ENCODE data around the gene HYLS1.
"Not testable (repeated sequence)": the region's sequence is repeated elsewhere in the genome, so short reads cannot be mapped to it uniquely, and the experiment has no call there.

HYLS1 gene

GRCh38 chr11:125903711-125904659, 16.5 kb downstream of the HYLS1 start, which contains the start of gene DDX25:
DDX25 (plus strand) TSS chr11:125904508; CDS start chr11:125904518, 10 bp downstream.
- no peak for DNase-seq

GRCh38 chr11:125904678-125905077, 17.2 kb downstream of the HYLS1 start:
- no peak for DNase-seq

- no peak for DNase-seq
Measured at GRCh38 chr11:125910226-125910849, 22.9 kb downstream of the HYLS1 start.

- not testable (repeated sequence) for DNase-seq
Measured at GRCh38 chr11:125914601-125915000, 27.1 kb downstream of the HYLS1 start.

- no peak for DNase-seq
Measured at GRCh38 chr11:125916683-125917347, 29.3 kb downstream of the HYLS1 start.

GRCh38 chr11:125918140-125918840, 30.8 kb downstream of the HYLS1 start:
- DNase-seq, result no peak

- DNase-seq, result no peak
Measured at GRCh38 chr11:125921042-125921441, 33.6 kb downstream of the HYLS1 start.

GRCh38 chr11:125922156-125922555, 34.7 kb downstream of the HYLS1 start:
- DNase-seq, result no peak

GRCh38 chr11:125923012-125923579, 35.6 kb downstream of the HYLS1 start:
- DNase-seq, result peak; percentile 63

- no peak for DNase-seq
Measured at GRCh38 chr11:125923633-125924032, 36.2 kb downstream of the HYLS1 start.

GRCh38 chr11:125924384-125925007, 37.0 kb downstream of the HYLS1 start:
- DNase-seq, result no peak

GRCh38 chr11:125925247-125925740, 37.8 kb downstream of the HYLS1 start:
- no peak for DNase-seq

- no peak for DNase-seq
Measured at GRCh38 chr11:125925804-125926203, 38.3 kb downstream of the HYLS1 start.

- no peak for DNase-seq
Measured at GRCh38 chr11:125926682-125927081, 39.2 kb downstream of the HYLS1 start.

- DNase-seq, result no peak
Measured at GRCh38 chr11:125929445-125930075, 42.1 kb downstream of the HYLS1 start.

- no peak for DNase-seq
Measured at GRCh38 chr11:125930076-125930450, 42.6 kb downstream of the HYLS1 start.

- DNase-seq, result no peak
Measured at GRCh38 chr11:125931116-125931515, 43.6 kb downstream of the HYLS1 start.

- no peak for DNase-seq
Measured at GRCh38 chr11:125931668-125932067, 44.2 kb downstream of the HYLS1 start.

- no peak for DNase-seq
Measured at GRCh38 chr11:125932301-125932700, 44.8 kb downstream of the HYLS1 start.

- DNase-seq, result no peak
Measured at GRCh38 chr11:125933030-125933813, 45.8 kb downstream of the HYLS1 start.

Data from fibroblast of skin of right quadriceps (primary cell).